ENCODE results near the gene ALPP. TPM values are rescaled to one million over a fixed set of nuclear protein-coding genes. Genes with fewer than 3 reads are reported as not detected.

Gene ALPP
- total RNA-seq, 1 experiment from 2014 or later: 0.20 TPM

DNA sequence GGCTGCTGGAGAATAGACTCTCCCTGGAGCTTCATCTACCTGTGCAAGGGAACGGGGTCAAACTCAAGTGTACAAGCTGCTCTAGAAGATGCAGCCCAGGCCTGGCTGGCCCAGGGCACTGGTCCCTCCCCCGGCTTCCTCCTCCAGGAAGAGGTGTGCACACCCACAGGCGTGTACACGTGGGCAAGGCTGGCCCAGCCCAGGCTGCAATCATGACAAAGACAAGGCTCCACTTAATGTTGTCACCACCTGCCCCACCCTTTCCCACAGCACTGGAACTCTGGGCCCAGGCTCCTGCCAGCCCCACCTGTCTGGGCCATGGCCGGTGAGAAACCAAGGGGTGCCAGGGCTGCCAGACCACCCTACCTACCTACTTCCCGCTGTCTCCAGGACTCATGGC, 29.6 kb upstream of the ALPP start (continued):
- TF ChIP-seq, protein P1, sequence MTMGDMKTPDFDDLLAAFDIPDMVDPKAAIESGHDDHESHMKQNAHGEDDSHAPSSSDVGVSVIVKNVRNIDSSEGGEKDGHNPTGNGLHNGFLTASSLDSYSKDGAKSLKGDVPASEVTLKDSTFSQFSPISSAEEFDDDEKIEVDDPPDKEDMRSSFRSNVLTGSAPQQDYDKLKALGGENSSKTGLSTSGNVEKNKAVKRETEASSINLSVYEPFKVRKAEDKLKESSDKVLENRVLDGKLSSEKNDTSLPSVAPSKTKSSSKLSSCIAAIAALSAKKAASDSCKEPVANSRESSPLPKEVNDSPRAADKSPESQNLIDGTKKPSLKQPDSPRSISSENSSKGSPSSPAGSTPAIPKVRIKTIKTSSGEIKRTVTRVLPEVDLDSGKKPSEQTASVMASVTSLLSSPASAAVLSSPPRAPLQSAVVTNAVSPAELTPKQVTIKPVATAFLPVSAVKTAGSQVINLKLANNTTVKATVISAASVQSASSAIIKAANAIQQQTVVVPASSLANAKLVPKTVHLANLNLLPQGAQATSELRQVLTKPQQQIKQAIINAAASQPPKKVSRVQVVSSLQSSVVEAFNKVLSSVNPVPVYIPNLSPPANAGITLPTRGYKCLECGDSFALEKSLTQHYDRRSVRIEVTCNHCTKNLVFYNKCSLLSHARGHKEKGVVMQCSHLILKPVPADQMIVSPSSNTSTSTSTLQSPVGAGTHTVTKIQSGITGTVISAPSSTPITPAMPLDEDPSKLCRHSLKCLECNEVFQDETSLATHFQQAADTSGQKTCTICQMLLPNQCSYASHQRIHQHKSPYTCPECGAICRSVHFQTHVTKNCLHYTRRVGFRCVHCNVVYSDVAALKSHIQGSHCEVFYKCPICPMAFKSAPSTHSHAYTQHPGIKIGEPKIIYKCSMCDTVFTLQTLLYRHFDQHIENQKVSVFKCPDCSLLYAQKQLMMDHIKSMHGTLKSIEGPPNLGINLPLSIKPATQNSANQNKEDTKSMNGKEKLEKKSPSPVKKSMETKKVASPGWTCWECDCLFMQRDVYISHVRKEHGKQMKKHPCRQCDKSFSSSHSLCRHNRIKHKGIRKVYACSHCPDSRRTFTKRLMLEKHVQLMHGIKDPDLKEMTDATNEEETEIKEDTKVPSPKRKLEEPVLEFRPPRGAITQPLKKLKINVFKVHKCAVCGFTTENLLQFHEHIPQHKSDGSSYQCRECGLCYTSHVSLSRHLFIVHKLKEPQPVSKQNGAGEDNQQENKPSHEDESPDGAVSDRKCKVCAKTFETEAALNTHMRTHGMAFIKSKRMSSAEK (CRISPR knock-in tag; IDR thresholded peaks at IDR 0.05; ENCODE audit: borderline replicate concordance): no peak

DNA sequence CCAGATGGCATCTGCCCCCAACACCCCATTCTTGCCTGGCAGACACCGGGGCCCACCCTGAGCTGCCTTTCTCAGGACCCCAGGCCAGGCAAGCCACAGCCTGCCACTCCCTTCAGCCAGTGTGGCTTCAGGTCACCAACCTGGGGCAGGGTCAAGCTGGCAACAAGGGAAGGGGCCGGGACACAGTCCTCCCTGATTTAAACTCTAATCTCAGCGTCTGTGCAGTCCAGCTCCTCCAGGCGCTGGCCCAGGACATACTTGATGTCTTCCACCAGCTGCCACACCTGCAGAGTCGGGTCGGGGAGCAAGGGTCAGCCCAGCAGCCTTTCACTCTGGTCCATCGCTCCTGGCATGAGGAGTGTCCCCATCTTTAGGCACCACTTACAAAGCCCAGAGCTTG, 29.0 kb upstream of the ALPP start:
- ChIA-PET POLR2A (no interaction called here), CTCF (interaction anchor here (0.9 to 3.1 kb wide), 5 partner anchors 10 to 424 kb away, joined by 3 to 29 read pairs (median 7); no protein-coding TSS in a partner anchor)
- H3K27me3 Mint-ChIP-seq (ENCODE audit: low read depth): peaks cover 72% of the 10 kb centered on the region
- no peak overlapping the region for H3K4me3 Mint-ChIP-seq
- no peaks in the 10 kb centered on the region for H3K4me1 Mint-ChIP-seq
- peaks cover 8% of the 10 kb centered on the region; the same call in 1 of the 2 replicates for H3K36me3 Mint-ChIP-seq
- ATAC-seq (no peak), DNase-seq (ENCODE audit: low spot score) (peak; percentile 5)
- H3K27ac Mint-ChIP-seq: no peak overlapping the region
- peaks cover 3% of the 10 kb centered on the region for H3K9me3 Mint-ChIP-seq
- TF ChIP-seq ZNF416 (CRISPR knock-in tag; IDR thresholded peaks at IDR 0.05) (no peak), JAZF1 (CRISPR knock-in tag; IDR thresholded peaks at IDR 0.05) (no peak), ZNF425 (CRISPR knock-in tag; conservative IDR thresholded peaks at IDR 0.05) (no peak), ATF1 (CRISPR knock-in tag; IDR thresholded peaks at IDR 0.05) (no peak), ZSCAN18 (CRISPR knock-in tag; IDR thresholded peaks at IDR 0.05) (no peak), ZNF263 (CRISPR knock-in tag; IDR thresholded peaks at IDR 0.05; ENCODE audit: low read depth) (no peak), NR1H2 (CRISPR knock-in tag; IDR thresholded peaks at IDR 0.05) (no peak), ZNF423 (CRISPR knock-in tag; IDR thresholded peaks at IDR 0.05) (no peak)
- TF ChIP-seq, protein P2, sequence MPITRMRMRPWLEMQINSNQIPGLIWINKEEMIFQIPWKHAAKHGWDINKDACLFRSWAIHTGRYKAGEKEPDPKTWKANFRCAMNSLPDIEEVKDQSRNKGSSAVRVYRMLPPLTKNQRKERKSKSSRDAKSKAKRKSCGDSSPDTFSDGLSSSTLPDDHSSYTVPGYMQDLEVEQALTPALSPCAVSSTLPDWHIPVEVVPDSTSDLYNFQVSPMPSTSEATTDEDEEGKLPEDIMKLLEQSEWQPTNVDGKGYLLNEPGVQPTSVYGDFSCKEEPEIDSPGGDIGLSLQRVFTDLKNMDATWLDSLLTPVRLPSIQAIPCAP (CRISPR knock-in tag; IDR thresholded peaks at IDR 0.05): no peak
- TF ChIP-seq, protein P3, sequence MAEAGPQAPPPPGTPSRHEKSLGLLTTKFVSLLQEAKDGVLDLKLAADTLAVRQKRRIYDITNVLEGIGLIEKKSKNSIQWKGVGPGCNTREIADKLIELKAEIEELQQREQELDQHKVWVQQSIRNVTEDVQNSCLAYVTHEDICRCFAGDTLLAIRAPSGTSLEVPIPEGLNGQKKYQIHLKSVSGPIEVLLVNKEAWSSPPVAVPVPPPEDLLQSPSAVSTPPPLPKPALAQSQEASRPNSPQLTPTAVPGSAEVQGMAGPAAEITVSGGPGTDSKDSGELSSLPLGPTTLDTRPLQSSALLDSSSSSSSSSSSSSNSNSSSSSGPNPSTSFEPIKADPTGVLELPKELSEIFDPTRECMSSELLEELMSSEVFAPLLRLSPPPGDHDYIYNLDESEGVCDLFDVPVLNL (CRISPR knock-in tag; IDR thresholded peaks at IDR 0.05; ENCODE audit: borderline replicate concordance, low read depth): no peak

DNA sequence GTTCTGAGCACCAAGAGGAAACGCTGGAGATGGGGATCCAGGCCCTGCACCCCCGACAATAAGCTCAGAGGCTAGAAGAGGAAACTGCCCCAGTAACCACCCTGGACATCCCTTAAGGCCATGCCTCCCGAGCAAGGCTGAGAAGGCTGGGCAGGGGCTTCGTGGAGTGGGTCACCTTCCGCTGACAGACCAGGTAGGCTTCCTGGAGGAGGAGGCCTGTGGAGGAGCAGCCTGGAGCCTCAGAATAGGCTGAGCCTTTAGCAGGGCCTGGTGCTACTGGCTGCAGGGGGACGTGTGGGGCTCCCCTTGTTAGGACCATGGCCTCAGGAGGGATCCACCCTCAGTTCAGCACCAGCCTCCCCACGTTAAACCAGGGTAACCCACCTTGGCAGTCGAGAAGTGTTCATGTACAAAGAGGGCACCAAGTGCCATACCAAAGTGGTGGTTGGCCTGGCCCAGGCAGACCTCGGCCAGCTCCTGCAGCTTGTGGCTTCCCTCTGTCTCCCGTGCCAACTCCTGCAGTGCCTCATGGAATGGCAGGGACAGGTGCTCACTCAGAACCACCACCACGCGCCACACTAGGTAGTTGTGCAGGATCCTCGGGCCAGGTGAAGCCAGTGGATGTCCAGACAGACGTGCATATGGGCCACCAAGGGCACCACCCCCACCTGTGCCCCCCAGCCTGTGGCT, 28.5 kb upstream of the ALPP start:
- ChIA-PET POLR2A (no interaction called here), CTCF (interaction anchor here (0.7 to 3.1 kb wide), 7 partner anchors 9 to 425 kb away, joined by 3 to 29 read pairs (median 4); no protein-coding TSS in a partner anchor)

More for the DNA sequence above, 28.5 kb upstream of the ALPP start:
- peak; percentile 6 for DNase-seq (ENCODE audit: low spot score)
- ATAC-seq: no peak
- H3K9me3 Mint-ChIP-seq: peaks cover 6% of the 10 kb centered on the region
- no peak overlapping the region for H3K4me3 Mint-ChIP-seq
- H3K36me3 Mint-ChIP-seq: peaks cover 13% of the 10 kb centered on the region
- H3K4me1 Mint-ChIP-seq: no peaks in the 10 kb centered on the region
- H3K27me3 Mint-ChIP-seq (ENCODE audit: low read depth): peaks cover 72% of the 10 kb centered on the region
- TF ChIP-seq FOXP4 (CRISPR knock-in tag; IDR thresholded peaks at IDR 0.05): no peak
- H3K27ac Mint-ChIP-seq: no peak overlapping the region
